IMR-90 (cell line): ENCODE measurements around the gene ZCCHC13. TPM values are rescaled to one million over a fixed set of nuclear protein-coding genes. Genes with fewer than 3 reads are reported as not detected.

ENCODE experiments used
- ATAC-seq: fragments of 200-7000 bp; cut with Tn5 transposase; 2 replicates; pipeline ENCODE4 v1.9.1; 2020; ENCODE audit warnings: low read depth, mild to moderate bottlenecking, moderate library complexity
- BruUV-seq: library from RNA; stranded (reverse); fragments of 400-500 nt; replicated peaks from 2 replicates; lab custom pipeline; 2021; lab: Mats Ljungman, UMichigan
- CTCF ChIA-PET: fragments of 300-600 bp; formaldehyde crosslinking; extraction: SDS; loops from one replicate; lab custom pipeline; 2021; ENCODE audit warnings: antibody characterized with exemption; lab: Yijun Ruan, JAX
- POLR2A ChIA-PET: fragments of 300-600 bp; sonication (Branson Sonifier 250); formaldehyde crosslinking; loops from one replicate; lab custom pipeline; 2022; ENCODE audit warnings: antibody characterized with exemption; ENCODE audit not compliant: unreplicated experiment; lab: Charles Lee
- DNase-seq: peaks from one replicate; pipeline ENCODE4 v3.0.0; 2013
- H2AFZ ChIP-seq: replicated peaks from 2 replicates; pipeline ENCODE3; 2013; ENCODE audit warnings: low read length, mild to moderate bottlenecking; ENCODE audit not compliant: poor library complexity
- H2AK5ac ChIP-seq: 2 replicates; pipeline ENCODE4 v1.6.1; 2013; ENCODE audit warnings: low read depth, low read length, inconsistent platforms
- H2AK9ac ChIP-seq: replicated peaks from 2 replicates; pipeline ENCODE3; 2013; ENCODE audit warnings: mild to moderate bottlenecking, low read depth, low read length, moderate library complexity; ENCODE audit not compliant: poor library complexity
- H2BK120ac ChIP-seq: 2 replicates; pipeline ENCODE4 v1.6.1; 2013; ENCODE audit warnings: low read depth, low read length, inconsistent platforms
- H2BK15ac ChIP-seq: 3 replicates; pipeline ENCODE4 v1.6.1; 2013; ENCODE audit warnings: low read depth, low read length, inconsistent platforms
- H2BK20ac ChIP-seq: 2 replicates; pipeline ENCODE4 v1.6.1; 2013; ENCODE audit warnings: low read depth, mild to moderate bottlenecking, inconsistent platforms, low read length, moderate library complexity
- H2BK5ac ChIP-seq: 2 replicates; pipeline ENCODE4 v1.6.1; 2013; ENCODE audit warnings: mild to moderate bottlenecking, low read depth, low read length, inconsistent platforms; ENCODE audit not compliant: poor library complexity, severe bottlenecking
- H3K14ac ChIP-seq: replicated peaks from 2 replicates; pipeline ENCODE4 v1.6.1; 2013; ENCODE audit warnings: low read depth, low read length, inconsistent platforms
- H3K18ac ChIP-seq: 2 replicates; pipeline ENCODE4 v1.6.1; 2013; ENCODE audit warnings: low read depth, low read length, control low read depth
- H3K23ac ChIP-seq: 2 replicates; pipeline ENCODE4 v1.6.1; 2013; ENCODE audit warnings: low read depth, low read length, inconsistent platforms
- H3K27ac ChIP-seq: 2 replicates; pipeline ENCODE4 v1.5.1; 2013; ENCODE audit warnings: mild to moderate bottlenecking, control low read depth, low read length; ENCODE audit not compliant: insufficient read depth
- H3K27me3 ChIP-seq: 2 replicates; pipeline ENCODE4 v1.6.1; 2013; ENCODE audit warnings: low read length; ENCODE audit not compliant: control insufficient read depth, insufficient read depth
- H3K36me3 ChIP-seq: 2 replicates; pipeline ENCODE4 v1.6.1; 2013; ENCODE audit warnings: low read length, mixed read lengths; ENCODE audit not compliant: control insufficient read depth, insufficient read depth
- H3K4ac ChIP-seq: 2 replicates; pipeline ENCODE4 v1.6.1; 2013; ENCODE audit warnings: low read depth, low read length, inconsistent platforms
- H3K4me1 ChIP-seq: 2 replicates; pipeline ENCODE4 v1.6.1; 2013; ENCODE audit warnings: low read length, mixed read lengths; ENCODE audit not compliant: control insufficient read depth, insufficient read depth
- H3K4me2 ChIP-seq: 2 replicates; pipeline ENCODE4 v1.6.1; 2013; ENCODE audit warnings: low read depth, mild to moderate bottlenecking, control low read depth, low read length, moderate library complexity
- H3K4me3 ChIP-seq: 2 replicates; pipeline ENCODE4 v1.5.1; 2013; ENCODE audit warnings: low read depth, mild to moderate bottlenecking, control low read depth, low read length, moderate library complexity; ENCODE audit not compliant: insufficient read depth
- H3K56ac ChIP-seq: 2 replicates; pipeline ENCODE4 v1.6.1; 2013; ENCODE audit warnings: low read length, inconsistent platforms; ENCODE audit not compliant: insufficient read depth; ENCODE audit errors: extremely low read depth
- H3K79me1 ChIP-seq, 2 experiments: 2 replicates each; pipeline ENCODE4 v1.6.1; 2013; ENCODE audit warnings: low read length in 2 of 2, inconsistent platforms in 1 of 2, low read depth in 1 of 2
- H3K9ac ChIP-seq: 2 replicates; pipeline ENCODE4 v1.6.1; 2013; ENCODE audit warnings: low read depth, low read length, control low read depth
- H3K9me1 ChIP-seq: 2 replicates; pipeline ENCODE4 v1.6.1; 2013; ENCODE audit warnings: low read length, inconsistent platforms; ENCODE audit not compliant: insufficient read depth
- H3K9me3 ChIP-seq: 2 replicates; pipeline ENCODE4 v1.6.1; 2013; ENCODE audit warnings: low read length; ENCODE audit not compliant: control insufficient read depth, insufficient read depth
- H4K20me1 ChIP-seq: 2 replicates; pipeline ENCODE4 v1.6.1; 2013; ENCODE audit warnings: low read length, inconsistent platforms; ENCODE audit not compliant: insufficient read depth
- H4K5ac ChIP-seq: 2 replicates; pipeline ENCODE4 v1.6.1; 2013; ENCODE audit warnings: mild to moderate bottlenecking, low read depth, low read length, control low read depth
- H4K8ac ChIP-seq, 2 experiments: 2 replicates each; pipeline ENCODE4 v1.6.1; 2013; ENCODE audit warnings: low read depth in 2 of 2, low read length in 2 of 2, control low read depth in 1 of 2, inconsistent platforms in 1 of 2
- H4K91ac ChIP-seq: 2 replicates; pipeline ENCODE4 v1.6.1; 2013; ENCODE audit warnings: low read depth, low read length, inconsistent platforms; ENCODE audit not compliant: insufficient read depth
- BHLHE40 ChIP-seq: fragments of 150-350 bp; IDR thresholded peaks from 2 replicates; pipeline ENCODE4 v1.6.1; 2016; ENCODE audit warnings: mild to moderate bottlenecking, low read depth, low read length
- CEBPB ChIP-seq: IDR thresholded peaks from 2 replicates; pipeline ENCODE4 v1.6.1; 2012; ENCODE audit warnings: low read depth, low read length, improper control_type of control experiment
- CHD1 ChIP-seq: IDR thresholded peaks from 2 replicates; pipeline ENCODE4 v1.6.1; 2012; ENCODE audit warnings: low read depth, low read length, improper control_type of control experiment
- CTCF ChIP-seq: conservative IDR thresholded peaks from 2 replicates; pipeline ENCODE4 v1.5.1; 2012; ENCODE audit warnings: mild to moderate bottlenecking, low read depth, low read length, improper control_type of control experiment
- ELK1 ChIP-seq: fragments of 150-350 bp; IDR thresholded peaks from 2 replicates; pipeline ENCODE4 v1.6.1; 2016; ENCODE audit warnings: low read depth, mild to moderate bottlenecking, low read length, moderate library complexity, borderline replicate concordance
- FOS ChIP-seq: fragments of 150-350 bp; IDR thresholded peaks from 2 replicates; pipeline ENCODE4 v1.6.1; 2016; ENCODE audit warnings: low read depth, low read length
- MAFK ChIP-seq: IDR thresholded peaks from 2 replicates; pipeline ENCODE4 v1.6.1; 2012; ENCODE audit warnings: low read depth, low read length, improper control_type of control experiment
- MAZ ChIP-seq: IDR thresholded peaks from 2 replicates; pipeline ENCODE4 v1.6.1; 2012; ENCODE audit warnings: low read depth, mild to moderate bottlenecking, low read length, improper control_type of control experiment, moderate library complexity, borderline replicate concordance
- MXI1 ChIP-seq: IDR thresholded peaks from 2 replicates; pipeline ENCODE4 v1.6.1; 2012; ENCODE audit warnings: low read depth, mild to moderate bottlenecking, low read length, moderate library complexity, borderline replicate concordance
- NFE2L2 ChIP-seq: fragments of 150-350 bp; IDR thresholded peaks from 2 replicates; pipeline ENCODE4 v1.6.1; 2016; ENCODE audit warnings: low read depth, mild to moderate bottlenecking, low read length
- POLR2A ChIP-seq: IDR thresholded peaks from 2 replicates; pipeline ENCODE4 v1.6.1; 2012; ENCODE audit warnings: mild to moderate bottlenecking, low read depth, low read length
- RAD21 ChIP-seq: IDR thresholded peaks from 2 replicates; pipeline ENCODE4 v1.6.1; 2012; ENCODE audit warnings: low read length, improper control_type of control experiment
- RCOR1 ChIP-seq: IDR thresholded peaks from 2 replicates; pipeline ENCODE4 v1.6.1; 2012; ENCODE audit warnings: mild to moderate bottlenecking, low read length, improper control_type of control experiment; ENCODE audit not compliant: insufficient replicate concordance
- RFX5 ChIP-seq: IDR thresholded peaks from 2 replicates; pipeline ENCODE4 v1.8.0; 2012; ENCODE audit warnings: low read depth, mild to moderate bottlenecking, low read length, moderate library complexity
- SMC3 ChIP-seq: fragments of 150-350 bp; IDR thresholded peaks from 2 replicates; pipeline ENCODE4 v1.6.1; 2016; ENCODE audit warnings: low read depth, mild to moderate bottlenecking, antibody characterized with exemption, low read length, moderate library complexity
- WGBS, 2 experiments: methylation state at CpG; one replicate each; pipeline versions ENCODE4 v1.1.5 to v1.1.7; 2013; ENCODE audit warnings: missing lambda C conversion rate in 2 of 2; ENCODE audit not compliant: insufficient read length in 1 of 2; ENCODE audit errors: extremely low coverage in 2 of 2; 5-methylcytosine and 5-hydroxymethylcytosine counted together
- dilution Hi-C: fragments of 300-500 bp; cut with HindIII; formaldehyde crosslinking; loops from one replicate; pipeline ENCODE4 v1.14.3; 2018; ENCODE audit warnings: low sequenced_read_pairs; ENCODE audit not compliant: unreplicated experiment
- in situ Hi-C: fragments of 300-500 bp; cut with MboI; formaldehyde crosslinking; loops from 3 replicates; pipeline ENCODE4 v1.14.3; 2019; ENCODE audit warnings: low sequenced_read_pairs, inconsistent platforms, mixed read lengths
- intact Hi-C: fragments of 100-400 bp; cut with micrococcal nuclease; formaldehyde crosslinking; loops from 2 replicates; pipeline ENCODE4 v1.10.0; 2022
- polyA plus RNA-seq, 3 experiments: library from polyadenylated mRNA; depleted of rRNA; stranded (reverse); fragments of >200 nt; gene quantifications; 2 replicates each; pipeline ENCODE4 v1.2.3, GENCODE V29; 2012; ENCODE audit warnings: low replicate concordance in 1 of 3
- total RNA-seq: library from RNA; depleted of rRNA; stranded (reverse); fragments of >200 nt; gene quantifications from 2 replicates; pipeline ENCODE4 v1.2.3, GENCODE V29; 2012
- TF ChIP-seq, protein P1 (sequence below): fragments of 150-350 bp; IDR thresholded peaks from 2 replicates; pipeline ENCODE4 v1.6.1; 2017; ENCODE audit warnings: mild to moderate bottlenecking, antibody characterized with exemption, low read length, low read depth

The ZCCHC13 gene
- total and polyA plus RNA-seq, 2 of the 4 experiments (the other 2 are of a cell fraction) = not detected

DNA sequence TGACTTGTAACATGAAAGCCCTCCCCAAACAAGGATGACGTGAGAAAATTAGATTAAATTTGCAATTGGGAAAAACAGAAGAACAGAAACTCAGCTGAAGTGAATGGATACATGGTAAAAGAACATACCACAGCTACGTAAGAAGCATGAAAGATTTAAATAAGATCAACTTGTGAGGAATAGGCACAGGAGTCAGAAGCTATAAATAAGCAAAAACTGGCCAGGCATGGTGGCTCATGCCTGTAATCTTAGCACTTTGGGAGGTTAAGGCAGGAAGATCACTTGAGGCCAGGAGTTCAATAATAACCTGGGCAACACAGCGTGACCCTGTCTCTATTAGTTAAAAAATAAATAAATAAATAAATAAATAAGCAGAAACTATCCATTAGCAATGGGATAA is 33.6 kb upstream of the ZCCHC13 start:
- H2AFZ ChIP-seq = no peak overlapping the region
- no peak overlapping the region for H2AK5ac ChIP-seq
- H3K9me3 ChIP-seq = no peaks in the 10 kb centered on the region
- no peak overlapping the region for H3K9ac ChIP-seq
- H3K14ac ChIP-seq = no peak overlapping the region
- H3K4ac ChIP-seq = no peak overlapping the region
- no peak overlapping the region for H2BK5ac ChIP-seq
- no peak overlapping the region for H4K8ac ChIP-seq
- no peak overlapping the region for H4K91ac ChIP-seq
- no peaks in the 10 kb centered on the region for H3K9me1 ChIP-seq
- peaks cover 12% of the 10 kb centered on the region for H3K36me3 ChIP-seq
- no peak overlapping the region for H2BK120ac ChIP-seq
- H3K56ac ChIP-seq = no peak overlapping the region
- H3K18ac ChIP-seq = no peak overlapping the region
- in situ Hi-C loops (no loop called here), intact Hi-C loops (no loop called here), dilution Hi-C loops (no loop called here)
- POLR2A ChIA-PET = no interaction called here
- BruUV-seq = no TSS peak
- H3K4me3 ChIP-seq = no peak overlapping the region
- no peak overlapping the region for H4K5ac ChIP-seq
- H3K79me1 ChIP-seq = peaks cover 3 to 9% of the 10 kb centered on the region in 2 experiments; a peak in 2 of 4 replicates
- H3K27me3 ChIP-seq = peaks cover 2% of the 10 kb centered on the region; the same call in 1 of the 2 replicates
- no peak for ATAC-seq
- no peak overlapping the region for H3K27ac ChIP-seq
- H2AK9ac ChIP-seq = no peak overlapping the region
- no peaks in the 10 kb centered on the region for H3K4me1 ChIP-seq
- CTCF ChIA-PET = interaction anchor here (0.7 kb wide), 1 partner anchor 40 kb away, joined by 3 read pairs; no protein-coding TSS in a partner anchor
- H2BK20ac ChIP-seq = no peak overlapping the region
- TF ChIP-seq RCOR1 (no peak), POLR2A (no peak), RAD21 (no peak), CHD1 (no peak), MAFK (no peak), MAZ (no peak), CTCF (no peak), BHLHE40 (no peak), ELK1 (no peak), RFX5 (no peak), NFE2L2 (no peak), CEBPB (no peak), MXI1 (no peak), SMC3 (no peak), FOS (no peak)
- TF ChIP-seq, protein P1, sequence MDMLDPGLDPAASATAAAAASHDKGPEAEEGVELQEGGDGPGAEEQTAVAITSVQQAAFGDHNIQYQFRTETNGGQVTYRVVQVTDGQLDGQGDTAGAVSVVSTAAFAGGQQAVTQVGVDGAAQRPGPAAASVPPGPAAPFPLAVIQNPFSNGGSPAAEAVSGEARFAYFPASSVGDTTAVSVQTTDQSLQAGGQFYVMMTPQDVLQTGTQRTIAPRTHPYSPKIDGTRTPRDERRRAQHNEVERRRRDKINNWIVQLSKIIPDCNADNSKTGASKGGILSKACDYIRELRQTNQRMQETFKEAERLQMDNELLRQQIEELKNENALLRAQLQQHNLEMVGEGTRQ = no peak
- DNase-seq = no peak
- WGBS, 2 experiments = 75% methylated on average over 1 of the region's 3 CpGs; no CpG with 5 or more reads in 1 of the 2 experiments
- H3K23ac ChIP-seq = no peak overlapping the region
- H3K4me2 ChIP-seq = no peak overlapping the region
- H4K20me1 ChIP-seq = 0 out of 2 replicates have a peak, but pooled peaks cover 7% of the 10 kb centered on the region
- H2BK15ac ChIP-seq = no peak overlapping the region
